SK-MEL-5 (cell line): ENCODE data around the gene ENTPD3. TPM values are rescaled to one million over a fixed set of nuclear protein-coding genes. Genes with fewer than 3 reads are reported as not detected.

ENCODE experiments used
- DNase-seq: peaks from one replicate; pipeline ENCODE4 v3.0.0-alpha.2; 2016; ENCODE audit warnings: low read depth, low spot score
- in situ Hi-C: cut with HindIII; loops from 2 replicates; pipeline ENCODE4 v1.10.0; 2016; ENCODE audit warnings: low sequenced_read_pairs, high pct_unique_total_duplicates, low pct_unique_long_range_greater_than_20kb
- total RNA-seq: library from RNA; depleted of rRNA; stranded (reverse); fragments of >200 nt; shearing (Covaris generic); gene quantifications from 2 replicates; pipeline ENCODE4 v1.2.3, GENCODE V29; 2014; rRNA removed

ENTPD3 gene
- total RNA-seq, 1 experiment from 2014 or later = not detected

GRCh38 chr3:40477666-40478065 is 90.7 kb downstream of the ENTPD3 start:
- DNase-seq = no peak
- in situ Hi-C loops = no loop called here

Other genes with a start within 250 kb of the ENTPD3 start
- 21.9 and 24.6 TPM in 2 replicates for gene EIF1B, start 77.5 kb upstream of the ENTPD3 start, total RNA-seq
- gene RPL14, start 70.2 kb downstream of the ENTPD3 start, total RNA-seq = 891 and 898 TPM in 2 replicates
- gene ZNF619, start 89.9 kb downstream of the ENTPD3 start, total RNA-seq = 2.6 and 2.7 TPM in 2 replicates
- 2.2 and 2.3 TPM in 2 replicates for gene ZNF620, start 118.9 kb downstream of the ENTPD3 start, total RNA-seq
- gene ZNF621, start 137.8 kb downstream of the ENTPD3 start, total RNA-seq = 6.8 and 8.3 TPM in 2 replicates